Endothelial cell of hepatic sinusoid (primary cell): Measurements from ENCODE around the gene DESI1.
"Not testable (repeated sequence)": the region's sequence is repeated elsewhere in the genome, so short reads cannot be mapped to it uniquely, and the experiment has no call there.

Experiments used
- in situ Hi-C: cut with HindIII; loops from 2 replicates; pipeline ENCODE4 v1.10.0; 2017; ENCODE audit warnings: low sequenced_read_pairs

The DESI1 gene

DNA sequence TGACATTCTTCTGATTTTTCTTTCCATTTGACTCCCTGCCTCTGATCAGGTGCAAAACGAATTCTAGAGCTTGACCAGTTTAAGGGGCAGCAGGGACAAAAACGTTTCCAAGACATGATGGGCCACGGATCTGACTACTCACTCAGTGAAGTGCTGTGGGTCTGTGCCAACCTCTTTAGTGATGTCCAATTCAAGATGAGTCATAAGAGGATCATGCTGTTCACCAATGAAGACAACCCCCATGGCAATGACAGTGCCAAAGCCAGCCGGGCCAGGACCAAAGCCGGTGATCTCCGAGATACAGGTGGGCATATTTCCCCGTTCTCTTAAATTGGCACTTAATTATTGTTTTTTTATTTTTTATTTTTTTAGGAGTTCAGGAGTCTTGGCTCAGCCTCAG, 15.6 kb upstream of the DESI1 start:
- in situ Hi-C loops = no loop called here

DNA sequence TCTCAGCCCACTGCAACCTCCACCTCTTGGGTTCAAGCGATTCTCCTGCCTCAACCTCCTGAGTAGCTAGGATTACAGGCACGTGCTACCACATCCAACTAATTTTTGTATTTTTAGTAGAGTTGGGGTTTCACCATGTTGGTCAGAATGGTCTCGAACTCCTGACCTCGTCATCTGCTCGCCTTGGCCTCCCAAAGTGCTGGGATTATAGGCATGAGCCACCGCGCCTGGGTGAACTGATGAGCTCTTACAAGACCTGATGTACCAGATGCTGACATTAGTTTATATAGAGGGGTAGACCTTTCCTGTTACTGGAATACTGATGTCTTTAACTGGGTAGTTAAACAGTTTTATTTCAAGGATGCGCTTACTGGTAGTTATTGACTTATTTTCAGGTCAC, 13.8 kb upstream of the DESI1 start:
- in situ Hi-C loops = not testable (repeated sequence)

DNA sequence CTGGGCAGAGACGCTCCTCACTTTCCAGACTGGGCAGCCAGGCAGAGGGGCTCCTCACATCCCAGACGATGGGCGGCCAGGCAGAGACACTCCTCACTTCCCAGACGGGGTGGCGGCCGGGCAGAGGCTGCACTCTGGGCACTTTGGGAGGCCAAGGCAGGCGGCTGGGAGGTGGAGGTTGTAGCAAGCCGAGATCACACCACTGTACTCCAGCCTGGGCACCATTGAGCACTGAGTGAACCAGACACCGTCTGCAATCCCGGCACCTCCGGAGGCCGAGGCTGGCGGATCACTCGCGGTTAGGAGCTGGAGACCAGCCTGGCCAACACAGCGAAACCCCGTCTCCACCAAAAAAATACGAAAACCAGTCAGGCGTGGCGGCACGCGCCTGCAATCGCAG, 10.8 kb upstream of the DESI1 start:
- in situ Hi-C loops = not testable (repeated sequence)

DNA sequence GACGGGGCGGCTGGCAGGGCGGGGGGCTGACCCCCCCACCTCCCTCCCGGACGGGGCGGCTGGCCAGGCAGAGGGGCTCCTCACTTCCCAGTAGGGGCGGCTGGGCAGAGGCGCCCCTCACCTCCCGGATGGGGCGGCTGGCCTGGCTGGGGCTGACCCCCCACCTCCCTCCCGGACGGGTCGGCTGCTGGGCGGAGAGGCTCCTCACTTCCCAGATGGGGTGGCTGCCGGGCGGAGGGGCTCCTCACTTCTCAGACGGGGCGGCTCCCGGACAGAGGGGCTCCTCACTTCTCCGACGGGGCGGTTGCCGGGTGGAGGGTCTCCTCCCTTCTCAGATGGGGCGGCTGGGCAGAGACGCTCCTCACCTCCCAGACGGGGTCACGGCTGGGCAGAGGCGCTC, 10.3 kb upstream of the DESI1 start:
- in situ Hi-C loops = not testable (repeated sequence)

DNA sequence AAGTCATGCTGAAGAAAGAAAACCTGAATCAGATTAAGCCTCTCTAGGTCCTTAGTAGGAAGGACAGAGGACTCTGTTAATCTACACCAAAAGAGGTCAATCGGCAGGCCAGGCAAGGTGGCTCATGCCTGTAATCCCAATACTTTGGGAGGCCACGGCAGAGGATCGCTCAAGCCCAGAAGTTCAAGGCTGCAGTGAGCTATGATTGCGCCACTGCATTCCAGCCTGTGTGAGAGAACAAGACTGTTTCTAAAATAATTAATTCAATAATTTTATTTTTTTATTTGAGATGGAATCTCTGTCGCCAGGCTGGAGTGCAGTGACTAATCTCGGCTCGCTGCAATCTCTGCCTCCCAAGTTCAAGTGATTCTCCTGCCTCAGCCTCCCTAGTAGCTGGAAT, 4.7 kb upstream of the DESI1 start:
- in situ Hi-C loops = no loop called here

DNA sequence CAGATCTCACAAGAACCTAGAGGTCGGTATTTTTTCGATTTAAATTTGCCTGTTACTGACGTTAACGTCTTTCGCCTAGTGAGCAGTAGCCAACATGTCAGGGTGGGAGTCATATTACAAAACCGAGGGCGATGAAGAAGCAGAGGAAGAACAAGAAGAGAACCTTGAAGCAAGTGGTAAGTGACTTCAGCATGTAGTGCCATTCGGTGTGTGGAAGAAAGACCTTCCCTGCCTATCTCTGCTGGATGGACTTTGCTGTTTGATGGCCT, 1.0 kb upstream of the DESI1 start:
- in situ Hi-C loops = no loop called here

DNA sequence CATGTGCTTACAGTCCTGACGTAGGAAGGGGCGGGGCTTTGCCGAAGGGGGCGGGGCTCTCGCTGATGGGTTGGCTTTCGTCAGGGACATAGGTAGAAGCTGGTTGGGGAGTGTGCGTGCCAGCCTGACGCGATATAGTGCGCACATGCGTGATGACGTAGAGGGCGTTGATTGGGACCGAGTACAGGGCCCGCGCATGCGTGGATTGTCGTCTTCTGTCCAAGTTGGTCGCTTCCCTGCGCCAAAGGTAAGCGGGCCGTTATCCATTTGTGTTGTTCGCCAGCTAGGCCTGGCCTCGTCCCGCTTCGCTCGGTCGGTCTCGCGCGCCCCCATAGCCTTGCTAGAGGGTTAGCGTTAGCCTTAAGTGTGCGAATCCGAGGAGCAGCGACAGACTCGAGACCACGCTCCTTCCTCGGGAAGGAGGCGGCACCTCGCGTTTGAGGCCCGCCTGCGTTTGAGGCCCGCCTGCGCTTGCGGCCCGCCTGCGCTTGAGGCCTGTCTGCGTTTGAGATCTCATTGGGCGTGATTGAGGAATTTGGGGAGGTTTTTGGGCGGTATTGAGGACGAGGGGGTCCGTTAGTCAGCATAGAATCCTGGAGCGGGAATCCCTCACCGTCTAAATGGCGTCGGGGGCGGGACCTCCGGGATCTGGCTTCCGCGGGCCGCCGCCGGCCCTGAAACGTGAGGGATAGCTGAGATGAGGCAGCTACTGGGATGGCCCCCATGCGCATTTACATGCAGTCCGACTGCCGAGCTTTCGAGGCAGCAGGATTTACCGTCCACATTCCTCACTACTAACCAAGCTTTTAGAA, 462 bp upstream of the DESI1 start, which contains the start of gene XRCC6:
TSS of gene XRCC6 (plus strand) at position 197 of the 812 bp plus-strand sequence. CDS start 710 bp downstream, outside the sequence.
- in situ Hi-C loops = no loop called here

DNA sequence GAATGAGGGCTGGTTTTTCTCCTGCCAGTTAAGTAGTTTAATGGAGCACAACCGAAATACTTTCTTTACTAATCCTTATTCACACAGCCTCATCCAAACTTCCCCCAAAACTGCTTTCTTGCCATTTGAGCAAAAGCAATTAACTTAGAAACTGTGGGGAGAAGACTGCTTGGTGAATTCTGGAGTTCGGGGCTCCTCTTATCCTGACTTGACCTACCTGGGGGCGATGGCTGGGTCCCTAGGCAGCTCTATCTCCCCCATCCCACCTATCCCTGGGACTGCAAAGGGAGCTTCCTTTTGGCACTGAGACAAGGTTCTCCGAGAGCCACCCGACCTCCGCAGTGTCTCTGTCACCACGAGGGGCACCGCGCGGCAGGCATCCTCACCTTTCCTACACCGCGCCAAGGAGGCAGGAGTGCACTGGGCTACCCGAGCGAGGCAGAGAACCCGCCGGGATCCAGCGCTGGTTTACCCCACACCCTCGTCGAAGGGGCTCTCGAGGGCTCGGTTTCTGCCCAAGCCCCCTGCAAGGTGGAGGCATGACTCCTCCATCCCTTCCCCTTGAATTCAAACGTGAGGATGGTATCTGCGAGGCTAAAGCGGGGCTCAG, 759 bp downstream of the DESI1 start:
- in situ Hi-C loops = no loop called here

DNA sequence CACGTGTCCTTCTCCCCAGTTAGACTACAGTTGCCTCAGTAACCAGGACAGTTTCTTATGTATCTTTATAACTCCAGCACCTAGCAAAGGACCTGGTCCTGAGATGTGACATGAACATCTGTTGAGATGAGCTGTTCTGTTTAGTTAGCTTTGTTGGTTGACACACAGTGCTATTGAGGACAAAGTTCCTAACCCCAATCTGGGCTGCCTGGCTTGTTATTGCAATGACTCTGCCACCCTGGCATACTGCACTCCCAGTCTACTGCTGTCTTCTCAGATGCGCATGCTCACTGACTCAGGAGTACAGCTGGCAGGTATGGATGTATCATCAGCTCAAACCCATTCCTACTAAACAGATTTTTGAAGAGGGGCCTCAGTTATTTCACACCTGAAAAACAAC, 7.4 kb downstream of the DESI1 start:
- in situ Hi-C loops = no loop called here

DNA sequence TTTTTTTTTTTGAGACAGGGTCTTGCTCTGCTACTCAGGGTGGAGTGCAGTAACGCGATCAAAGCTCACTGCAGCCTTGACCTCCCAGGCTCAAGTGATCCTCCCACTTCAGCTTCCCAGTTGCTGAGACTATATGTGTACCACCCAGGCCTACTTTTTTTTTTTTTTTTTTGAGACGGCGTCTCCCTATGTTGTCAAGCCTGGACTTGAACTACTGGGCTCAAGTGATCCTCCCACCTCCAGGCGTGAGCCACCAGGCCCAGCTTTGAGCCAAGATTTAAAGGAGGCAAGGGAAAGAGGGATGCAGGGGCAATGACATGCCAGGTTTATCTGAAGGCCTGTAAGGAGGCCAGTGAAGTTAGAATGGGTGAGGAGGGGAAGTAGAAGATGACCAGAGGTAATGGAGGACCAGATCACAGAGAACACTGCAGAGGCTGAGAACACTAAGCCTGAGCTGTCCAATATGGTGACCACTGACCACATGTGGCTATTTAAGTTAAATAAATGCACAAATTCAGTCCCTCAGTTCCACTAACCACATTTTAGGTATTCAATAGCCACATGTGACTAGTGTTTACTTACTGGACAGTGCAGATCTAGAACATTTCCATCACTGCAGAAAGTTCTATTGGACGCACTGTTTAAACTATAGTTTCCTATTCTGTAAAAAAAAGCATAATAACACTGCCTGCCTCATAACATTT, 8.1 kb downstream of the DESI1 start:
- in situ Hi-C loops = no loop called here

DNA sequence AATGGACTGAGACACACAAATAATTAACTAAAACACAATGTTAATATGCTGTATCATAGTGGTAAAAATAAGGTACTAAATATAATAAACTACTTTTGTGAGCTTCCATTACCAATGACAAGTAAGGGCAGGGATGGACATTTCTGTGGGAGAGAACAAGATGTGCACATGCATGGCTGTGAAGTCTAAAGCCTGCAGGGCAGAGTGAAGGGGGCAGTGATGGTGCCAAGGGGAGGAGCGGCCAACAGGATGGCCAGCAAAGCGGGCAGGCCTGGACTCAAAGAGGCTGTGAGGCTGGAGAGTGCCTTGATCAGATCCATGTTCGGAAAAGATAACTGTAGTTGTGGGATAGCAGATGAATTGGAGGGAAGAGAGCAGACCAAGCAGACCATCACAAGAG, 12.5 kb downstream of the DESI1 start:
- in situ Hi-C loops = no loop called here

DNA sequence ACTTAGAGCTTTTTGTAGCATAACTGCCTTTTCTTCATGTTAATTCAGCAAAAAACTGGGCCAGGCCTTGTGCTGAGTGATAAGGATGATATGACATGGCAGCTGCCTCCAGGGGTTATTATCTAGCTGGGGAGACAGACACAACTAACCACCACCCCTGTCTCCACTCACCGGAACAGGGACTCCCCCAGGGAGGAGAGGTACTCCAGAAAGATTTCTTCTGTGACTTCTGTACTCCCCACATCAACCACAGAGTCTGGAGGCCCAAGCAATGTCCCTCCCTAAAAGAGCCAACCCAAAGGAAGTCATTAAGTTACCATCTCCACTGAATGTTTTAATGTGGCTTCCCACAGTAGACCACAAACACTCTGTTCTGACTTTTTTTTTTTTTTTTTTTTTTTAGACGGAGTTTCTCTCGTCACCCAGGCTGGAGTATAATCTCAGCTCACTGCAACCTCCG, 16.9 kb downstream of the DESI1 start:
- in situ Hi-C loops = no loop called here

DNA sequence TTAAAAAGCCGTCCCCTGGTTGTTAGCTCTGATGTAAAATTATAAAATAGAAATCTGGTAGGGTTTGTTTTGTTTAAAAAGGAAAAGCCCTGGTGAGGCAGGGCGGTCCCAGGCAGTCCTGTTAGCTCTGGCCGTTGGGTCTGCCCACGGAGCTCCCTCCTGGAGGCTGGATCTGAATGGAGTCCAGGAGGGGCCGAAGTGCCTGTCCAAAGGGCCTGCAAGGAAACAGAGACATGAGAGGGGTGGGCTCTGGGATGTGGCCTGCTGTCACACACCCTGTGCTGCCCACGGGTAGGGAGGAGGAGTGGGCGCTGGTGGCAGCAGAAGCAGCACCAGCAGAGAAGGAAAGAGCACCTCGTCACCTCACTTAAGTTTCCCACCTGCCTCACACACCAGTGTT, 19.9 kb downstream of the DESI1 start:
- in situ Hi-C loops = no loop called here

DNA sequence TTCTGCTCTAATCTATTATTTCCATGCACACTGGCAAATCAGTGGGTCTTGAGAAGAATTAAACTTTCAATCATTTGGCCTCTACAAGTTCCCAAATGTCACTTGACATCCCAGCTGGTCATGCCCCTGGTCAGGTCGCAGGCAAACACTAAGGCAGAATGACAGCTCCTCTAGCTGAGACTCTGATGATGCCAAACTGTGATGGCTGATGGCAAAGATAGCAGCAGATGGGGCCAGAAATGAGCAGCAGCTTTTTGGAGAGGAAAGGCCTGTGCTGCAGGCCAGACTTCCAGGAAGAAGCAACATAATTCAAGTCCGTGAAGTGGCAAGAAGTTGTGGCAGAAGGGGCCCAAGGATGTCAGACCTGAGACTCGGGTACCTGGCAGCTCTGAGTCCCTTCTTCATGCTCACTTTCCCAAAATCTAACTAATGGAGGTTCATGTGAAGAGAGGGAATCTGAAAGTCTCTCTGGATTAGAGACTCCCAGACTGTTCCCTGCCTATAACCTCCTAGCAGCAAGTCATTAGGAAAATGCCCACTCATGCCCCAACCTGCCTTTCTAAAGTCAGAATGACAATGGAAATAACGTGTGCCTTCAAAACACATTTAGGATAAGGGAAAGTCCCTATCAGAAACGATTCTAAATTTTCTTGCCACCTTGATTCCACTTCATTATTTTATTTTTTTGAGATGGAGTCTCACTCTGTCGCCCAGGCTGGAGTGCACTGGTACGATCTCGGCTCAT, 21.8 kb downstream of the DESI1 start:
- in situ Hi-C loops = no loop called here

DNA sequence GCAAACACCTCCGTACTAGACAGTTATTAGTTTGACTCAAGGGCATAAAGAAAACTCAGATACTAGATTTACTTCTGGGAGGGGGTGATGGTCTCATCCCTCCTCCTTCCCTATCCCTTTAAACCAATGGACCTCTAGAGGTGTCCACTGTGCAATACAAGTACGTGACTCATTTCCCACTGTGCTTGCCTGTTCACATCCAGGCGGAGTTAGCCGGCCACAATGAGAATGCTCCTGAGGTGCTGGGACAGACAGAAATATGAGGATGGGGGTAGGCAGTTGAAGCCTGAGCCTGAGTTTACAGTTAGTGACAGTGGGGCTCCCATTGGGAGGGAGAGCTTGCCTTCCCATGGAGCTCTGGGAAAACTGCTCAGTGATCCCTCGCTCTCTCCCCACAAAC, 22.8 kb downstream of the DESI1 start:
- in situ Hi-C loops = no loop called here

DNA sequence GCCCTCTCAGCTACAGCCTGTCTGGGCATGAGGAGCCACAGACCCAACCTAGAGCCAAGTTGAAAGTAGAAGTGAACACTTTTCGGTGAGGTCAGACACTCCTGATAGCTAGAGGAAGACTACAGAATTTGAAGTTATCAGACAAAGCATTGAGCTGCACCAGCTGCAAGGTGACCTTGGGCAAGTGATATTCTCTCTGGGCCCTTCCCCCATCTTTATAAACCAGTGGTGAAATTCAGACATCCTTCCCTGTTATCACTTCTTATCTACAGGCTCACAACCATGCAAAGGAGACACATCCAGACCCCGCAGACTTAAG, 23.2 kb downstream of the DESI1 start:
- in situ Hi-C loops = no loop called here

DNA sequence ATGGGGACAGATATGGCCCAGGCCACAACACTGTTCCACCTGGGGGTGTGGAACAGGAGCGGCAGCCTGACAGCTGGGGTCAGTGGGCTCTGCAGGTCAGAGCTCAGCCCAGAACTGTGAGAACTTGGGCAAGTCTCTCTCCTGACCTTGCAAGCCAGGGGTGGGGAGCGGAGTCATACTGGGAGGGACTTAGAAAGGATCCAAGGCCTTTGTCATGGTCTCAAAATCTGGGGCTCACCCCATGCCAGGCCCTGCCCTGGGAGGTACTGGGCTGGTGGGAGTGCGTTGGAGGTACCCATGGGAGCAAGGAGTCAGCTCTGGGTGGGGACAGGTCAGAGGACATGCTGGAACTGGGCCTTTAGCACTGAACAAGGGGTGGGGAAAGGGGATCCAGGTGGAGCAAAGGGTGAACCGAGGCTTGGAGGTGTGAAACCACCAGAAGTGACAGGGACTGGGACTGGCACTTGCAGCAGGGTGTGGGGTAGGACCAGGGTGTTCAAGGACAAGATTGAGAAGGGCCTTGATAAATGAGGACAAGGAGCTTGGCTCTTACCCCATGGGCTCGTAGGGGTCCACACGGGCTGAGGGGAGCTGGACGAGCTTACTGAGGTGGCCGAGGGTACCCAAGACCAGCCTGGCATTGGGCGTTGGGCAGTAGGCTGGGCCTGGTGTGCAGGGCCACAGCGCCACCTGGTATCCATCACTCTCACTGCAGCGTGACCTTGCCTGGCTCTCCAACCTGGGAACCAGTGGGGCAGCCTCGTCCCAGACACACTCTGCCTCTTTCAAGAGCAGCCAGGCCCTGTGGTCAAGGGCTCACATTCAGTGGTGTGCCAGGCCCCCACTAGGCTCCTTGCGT, 23.8 kb downstream of the DESI1 start:
- in situ Hi-C loops = no loop called here

DNA sequence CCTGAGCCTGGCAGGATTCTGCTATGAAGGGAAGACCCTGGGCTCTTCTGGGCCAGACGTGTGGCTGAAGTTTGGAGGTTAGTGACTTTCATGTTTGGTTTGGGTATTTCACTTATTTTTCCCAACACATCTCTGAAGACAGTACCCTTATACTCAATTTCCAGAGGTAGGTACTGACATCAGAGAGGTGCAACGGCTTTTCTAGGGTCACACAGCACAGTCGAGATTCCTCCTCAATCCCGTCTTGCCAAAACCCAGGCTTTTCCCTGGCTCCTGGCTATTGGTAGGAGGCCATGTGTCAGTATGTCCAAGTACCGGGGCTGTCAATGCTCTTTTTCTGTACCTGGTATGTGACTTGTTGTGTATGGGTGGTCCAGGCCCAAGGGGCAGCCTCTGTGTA, 25.1 kb downstream of the DESI1 start:
- in situ Hi-C loops = no loop called here

DNA sequence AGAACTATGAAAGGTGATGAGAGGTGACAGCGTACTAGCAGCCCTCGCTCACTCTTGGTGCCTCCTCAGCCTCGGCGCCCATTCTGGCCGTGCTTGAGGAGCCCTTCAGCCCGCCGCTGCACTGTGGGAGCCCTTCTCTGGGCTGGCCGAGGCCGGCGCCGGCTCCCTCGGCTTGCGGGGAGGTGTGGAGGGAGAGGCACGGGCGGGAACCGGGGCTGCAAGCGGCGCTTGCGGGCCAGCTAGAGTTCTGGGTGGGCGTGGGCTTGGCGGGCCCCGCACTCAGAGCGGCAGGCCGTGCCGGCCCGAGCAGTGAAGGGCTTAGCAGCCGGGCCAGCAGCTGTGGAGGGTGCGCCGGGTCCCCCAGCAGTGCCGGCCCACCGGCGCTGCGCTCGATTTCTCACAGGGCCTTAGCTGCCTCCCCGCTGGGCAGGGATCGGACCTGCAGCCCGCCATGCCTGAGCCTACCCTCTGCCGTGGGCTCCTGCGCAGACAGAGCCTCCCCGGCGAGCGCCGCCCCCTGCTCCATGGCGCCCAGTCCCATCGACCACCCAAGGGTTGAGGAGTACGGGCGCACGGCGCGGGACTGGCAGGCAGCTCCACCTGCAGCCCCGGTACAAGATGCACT, 27.4 kb downstream of the DESI1 start:
- in situ Hi-C loops = not testable (repeated sequence)
